NCI-H345 (cell line): ENCODE measurements around the gene IPCEF1.
"Not testable (repeated sequence)": the region's sequence is repeated elsewhere in the genome, so short reads cannot be mapped to it uniquely, and the experiment has no call there.

ENCODE experiments used
- DNase-seq: peaks from one replicate; lab custom pipeline; 2025; lab: John Stamatoyannopoulos, UW

IPCEF1 gene

DNA sequence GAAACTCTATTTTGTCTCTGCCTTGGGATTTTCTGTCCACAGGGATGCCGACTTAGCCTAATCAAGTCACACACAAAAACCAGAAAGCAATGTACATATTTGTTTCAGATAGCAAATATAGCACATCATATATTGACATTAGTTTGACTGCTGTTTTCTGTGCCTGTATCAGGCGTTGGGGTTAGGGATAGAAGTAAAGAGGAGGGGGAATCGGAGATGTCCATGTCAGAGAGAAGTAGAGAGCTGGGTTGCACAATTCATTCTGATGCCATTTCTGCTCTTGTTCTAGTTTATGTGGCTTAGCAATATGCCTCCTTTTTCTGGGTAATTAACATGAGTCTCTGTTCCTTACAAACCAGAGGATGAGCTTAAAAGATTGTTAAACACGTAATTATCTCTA is 14.7 kb upstream of the IPCEF1 start:
- DNase-seq: no peak

DNA sequence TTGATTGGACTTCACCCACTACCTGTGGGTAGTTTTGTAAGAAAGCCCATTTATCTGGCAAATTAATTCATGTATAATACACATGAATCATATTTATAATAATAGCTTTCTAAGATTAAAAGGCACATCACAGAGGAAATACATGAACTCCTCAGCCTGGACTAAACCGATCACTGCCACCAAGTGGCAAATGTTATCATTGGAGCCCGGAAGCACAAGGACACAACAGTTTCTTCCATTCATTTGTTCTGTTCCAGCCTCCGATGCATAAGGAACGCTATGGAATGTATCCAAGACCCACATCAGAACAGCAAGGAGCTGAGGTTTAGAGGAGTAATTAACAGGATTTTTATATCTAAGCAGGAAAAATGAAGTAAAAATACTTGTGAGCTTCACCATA is 13.9 kb upstream of the IPCEF1 start:
- no peak for DNase-seq

DNA sequence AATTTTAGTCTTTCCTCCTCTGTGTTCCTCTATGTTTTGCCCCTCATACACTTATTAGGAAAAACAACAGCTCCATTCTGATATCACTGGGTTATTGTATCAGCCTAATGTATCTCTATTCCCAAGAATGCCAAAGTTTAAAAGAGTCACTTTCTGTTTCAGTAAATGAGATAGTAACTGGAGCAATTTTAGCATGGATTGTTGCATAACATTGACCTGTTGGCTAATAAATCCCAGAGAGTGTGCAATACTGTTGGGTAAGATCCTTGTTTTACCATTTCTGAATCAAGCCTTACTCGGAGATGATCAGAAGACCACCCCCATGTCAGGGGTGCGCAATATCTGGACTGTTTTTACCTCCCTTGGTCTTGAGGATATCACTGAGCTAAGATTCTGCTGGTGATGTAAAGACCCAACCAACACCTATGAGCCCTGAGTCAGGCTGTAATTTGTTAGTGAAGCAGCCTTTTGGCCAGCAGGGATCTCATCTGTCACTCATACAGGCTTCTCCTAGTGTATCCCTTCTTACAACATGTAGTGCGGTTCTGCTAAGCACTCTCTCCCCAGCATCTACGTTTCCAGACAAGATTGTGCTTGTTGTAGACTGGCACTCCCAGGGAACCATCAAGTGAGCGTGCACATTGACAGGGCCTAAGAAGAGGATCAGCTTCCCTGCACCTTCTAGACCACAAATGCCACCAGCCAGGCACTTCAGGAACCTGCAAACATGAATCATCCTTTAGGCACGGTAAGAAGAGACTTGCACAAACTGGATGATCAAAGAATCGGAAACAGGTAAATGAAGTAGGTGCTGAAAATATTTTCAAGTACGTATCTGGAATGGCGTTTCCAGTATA is 11.5 kb upstream of the IPCEF1 start:
- DNase-seq: no peak

DNA sequence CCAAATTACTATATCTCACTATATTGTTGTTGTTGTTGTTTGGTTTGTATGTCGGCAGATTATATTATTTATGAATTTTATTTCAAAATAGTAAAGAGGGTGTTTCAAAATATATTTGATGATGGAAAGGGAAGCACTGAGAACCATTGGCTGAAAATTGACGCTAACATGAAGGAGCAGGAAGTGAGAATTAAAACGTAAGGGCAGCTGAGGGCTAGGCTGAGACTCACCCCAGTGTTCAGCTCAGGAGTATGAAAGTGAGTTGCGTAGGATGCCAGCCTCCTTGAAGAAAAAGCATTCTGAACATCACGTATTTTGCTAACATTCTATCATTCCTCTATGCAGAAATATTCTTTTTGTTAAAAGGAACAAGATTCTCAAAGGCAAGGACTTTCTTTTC is 10.7 kb upstream of the IPCEF1 start:
- DNase-seq: no peak

DNA sequence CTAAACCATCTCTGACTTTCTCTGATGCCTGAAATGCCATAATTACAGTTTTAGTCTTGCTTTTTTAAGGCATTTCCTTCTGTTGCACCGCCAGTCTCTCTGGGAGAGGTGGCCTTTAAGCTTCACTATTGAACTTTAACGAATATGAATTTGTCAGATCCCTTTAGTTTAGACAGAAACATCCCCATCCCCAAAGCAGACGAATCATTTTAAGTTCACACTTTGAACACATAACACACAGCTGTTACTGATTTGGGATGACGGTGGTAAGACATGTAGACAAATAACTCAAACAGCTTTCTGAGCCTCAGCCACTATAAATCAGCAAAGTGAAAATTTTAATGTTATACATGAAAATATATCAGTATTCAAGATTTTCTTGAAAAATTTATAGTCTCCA is 7.2 kb upstream of the IPCEF1 start:
- DNase-seq: no peak

DNA sequence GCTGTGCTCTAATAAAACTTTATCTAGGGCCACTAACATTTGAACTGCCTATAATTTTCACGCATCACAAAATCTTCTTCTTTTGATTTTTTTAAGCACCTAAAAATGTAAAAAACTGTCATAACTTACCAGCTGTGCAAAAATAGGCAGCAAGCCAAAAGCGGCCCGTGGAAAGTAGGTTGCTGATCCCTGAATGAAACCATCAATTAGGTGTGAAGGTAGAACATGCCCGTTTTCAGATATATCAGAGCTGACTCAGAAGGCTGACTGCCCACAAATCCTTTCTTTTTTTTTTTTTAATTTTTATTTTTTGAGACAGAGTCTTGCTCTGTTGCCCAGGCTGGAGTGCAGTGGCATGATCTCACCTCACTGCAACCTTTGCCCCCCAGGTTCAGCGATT is 4.9 kb upstream of the IPCEF1 start:
- DNase-seq: no peak

DNA sequence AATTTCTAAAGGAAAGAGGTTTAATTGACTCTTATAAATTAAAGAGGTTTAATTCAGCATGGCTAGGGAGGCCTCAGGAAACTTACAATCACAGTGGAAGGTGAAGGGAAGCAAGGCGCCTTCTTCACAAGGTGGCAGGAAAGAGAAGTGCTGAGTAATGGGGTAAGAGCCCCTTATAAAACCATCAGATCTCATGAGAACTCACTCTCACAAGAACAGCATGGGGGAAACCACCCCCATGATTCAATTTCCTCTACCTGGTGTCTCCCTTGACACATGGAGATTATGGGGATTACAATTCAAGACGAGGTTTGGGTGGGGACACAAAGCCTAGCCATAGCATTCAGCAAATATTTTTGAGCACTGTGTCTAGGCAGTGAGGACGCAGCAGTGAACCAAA is 3.9 kb upstream of the IPCEF1 start:
- DNase-seq: no peak

DNA sequence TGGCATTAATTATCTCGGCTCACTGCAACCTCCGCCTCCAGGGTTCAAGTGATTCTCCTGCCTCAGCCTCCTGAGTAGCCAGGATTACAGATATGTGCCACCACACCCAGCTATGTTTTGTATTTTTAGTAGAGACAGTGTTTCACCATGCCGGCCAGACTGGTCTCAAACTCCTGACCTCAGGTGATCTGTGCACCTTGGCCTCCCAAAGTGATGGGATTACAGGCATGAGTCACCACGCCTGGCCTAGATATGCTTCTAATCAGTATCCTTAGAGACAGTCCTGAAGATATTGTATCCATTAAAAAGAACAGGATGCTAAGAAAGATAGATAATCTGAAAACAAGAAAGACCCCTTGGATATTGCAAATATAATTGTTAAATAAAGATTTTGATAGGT is 3.1 kb upstream of the IPCEF1 start:
- DNase-seq: no peak

DNA sequence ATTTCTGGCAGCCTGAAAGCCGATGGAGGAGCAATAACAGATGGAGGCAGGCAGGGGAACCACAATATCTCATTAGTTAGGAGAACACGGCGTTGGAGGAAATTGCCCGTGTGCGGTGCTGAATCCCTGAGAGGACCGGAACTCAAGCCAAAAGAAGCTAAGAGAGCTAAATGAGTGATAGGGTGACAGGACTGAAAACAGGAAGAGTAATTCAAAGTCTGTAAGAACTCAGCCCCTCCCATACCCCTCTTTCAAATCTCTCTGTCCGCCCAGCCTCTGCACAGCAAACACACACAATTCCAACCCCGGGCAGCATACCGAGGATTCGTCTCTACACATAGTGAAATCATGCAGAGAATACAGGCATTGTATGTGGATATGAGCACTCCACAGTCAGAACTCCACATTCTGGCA is 2.6 kb upstream of the IPCEF1 start:
- no peak for DNase-seq

DNA sequence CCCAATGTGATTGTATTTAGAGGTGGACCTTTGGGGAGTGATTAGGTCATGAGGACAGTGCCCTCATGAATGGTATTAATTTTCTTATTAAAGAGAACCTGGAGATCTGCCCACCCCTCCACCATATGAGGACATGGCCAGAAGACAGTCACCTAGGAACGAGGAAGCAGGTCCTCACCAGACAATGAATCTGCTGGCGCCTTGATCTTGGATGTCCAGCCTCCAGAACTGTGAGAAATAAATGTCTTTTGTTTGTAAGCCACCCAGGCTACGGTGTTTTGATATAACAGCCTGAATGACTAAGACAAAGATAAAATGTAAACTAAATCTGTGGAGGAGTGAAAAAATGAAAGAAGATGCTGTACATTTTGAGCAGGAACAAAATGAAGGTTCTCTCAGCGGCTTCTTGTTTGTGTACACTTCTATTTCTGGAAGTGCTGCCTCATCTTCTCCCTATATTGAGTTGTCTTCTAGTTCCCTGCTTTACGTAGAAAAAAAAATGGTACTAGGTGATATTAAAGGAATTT is 1.5 kb upstream of the IPCEF1 start:
- DNase-seq: no peak

DNA sequence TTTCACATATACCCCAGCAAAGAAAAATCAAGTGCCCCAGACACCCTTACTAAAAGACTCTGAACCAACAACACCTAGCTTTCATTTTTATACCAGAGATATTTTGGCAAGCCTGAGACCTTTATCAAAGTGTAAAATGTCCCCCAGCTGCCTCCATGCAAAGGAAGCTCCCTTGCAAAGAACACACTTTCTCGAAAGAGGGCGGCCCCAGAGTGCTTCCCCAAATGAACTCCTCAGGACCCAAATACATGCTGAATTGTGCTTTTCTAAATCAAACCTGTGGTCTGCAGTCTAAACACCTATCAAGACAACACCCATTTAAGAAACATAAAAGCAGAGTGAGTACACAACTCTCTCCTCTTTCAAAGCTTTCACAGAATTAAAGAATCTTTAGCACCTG is 490 bp downstream of the IPCEF1 start:
- no peak for DNase-seq

DNA sequence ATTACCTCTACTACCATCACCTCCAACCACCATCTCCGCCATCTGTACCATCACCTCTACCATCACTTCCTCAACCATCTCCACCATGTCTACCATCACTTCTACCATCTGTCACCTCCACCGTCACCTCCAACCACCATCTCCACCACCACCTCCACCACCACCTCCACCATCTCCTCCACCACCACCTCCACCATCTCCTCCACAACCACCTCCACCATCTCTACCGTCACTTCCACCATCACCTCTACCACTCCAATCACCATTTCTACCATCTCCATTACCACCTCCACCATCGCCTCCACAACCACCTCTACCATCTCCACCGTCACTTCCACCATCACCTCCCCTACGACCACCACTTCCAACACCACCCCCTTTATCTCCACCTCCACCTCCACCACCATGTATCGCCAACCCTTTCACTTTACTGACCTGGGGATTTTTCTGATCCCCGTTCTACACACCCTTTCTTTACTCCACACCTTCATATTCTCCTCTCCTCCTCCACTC is 2.3 kb downstream of the IPCEF1 start:
- no peak for DNase-seq

DNA sequence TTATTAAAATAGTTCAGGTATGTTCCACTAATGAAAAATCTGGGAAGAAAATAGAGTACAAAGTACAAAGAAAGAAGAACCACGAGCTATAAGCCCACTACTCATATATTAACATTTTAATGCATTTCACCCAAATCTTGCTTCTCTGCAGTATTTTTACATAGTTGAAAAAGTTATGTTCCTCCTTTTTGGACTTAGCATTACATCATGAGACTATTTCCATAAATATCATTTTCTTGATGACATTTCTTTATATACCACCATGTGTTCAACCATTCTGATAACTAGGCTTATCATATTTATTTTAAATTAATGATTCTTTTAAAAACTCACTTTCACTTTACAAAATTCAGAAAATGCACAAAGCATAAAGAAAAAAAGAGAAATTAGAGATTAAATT is 3.0 kb downstream of the IPCEF1 start:
- DNase-seq: no peak

DNA sequence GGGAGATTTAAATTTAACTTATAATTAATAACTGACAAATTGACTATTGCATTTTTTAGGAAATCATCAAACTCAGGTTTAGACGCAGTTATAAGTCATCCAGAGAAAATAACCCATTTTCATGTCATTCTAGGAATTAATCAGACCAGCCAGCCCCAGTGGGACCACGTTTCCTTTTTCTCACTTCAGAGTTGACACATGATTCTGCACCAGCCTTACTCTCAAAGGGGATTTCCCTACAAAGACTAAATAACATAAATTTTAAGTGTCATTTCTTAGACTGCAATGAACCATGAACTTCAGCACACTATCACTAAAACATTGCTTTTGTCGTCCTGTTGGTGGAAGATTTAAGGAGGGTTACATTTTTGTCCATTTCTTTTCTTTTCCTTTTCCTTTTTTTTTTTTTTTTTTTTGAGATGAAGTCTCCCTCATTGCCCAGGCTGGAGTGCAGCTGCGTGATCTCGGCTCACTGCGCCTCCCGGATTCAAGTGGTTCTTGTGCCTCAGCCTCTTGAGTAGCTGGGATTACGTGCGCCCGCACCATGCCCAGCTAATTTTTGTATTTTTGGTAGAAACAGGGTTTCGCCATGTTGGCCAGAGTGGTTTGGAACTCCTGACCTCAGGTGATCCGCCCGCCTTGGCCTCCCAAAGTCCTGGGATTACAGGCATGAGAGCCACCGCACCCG is 3.6 kb downstream of the IPCEF1 start:
- no peak for DNase-seq

DNA sequence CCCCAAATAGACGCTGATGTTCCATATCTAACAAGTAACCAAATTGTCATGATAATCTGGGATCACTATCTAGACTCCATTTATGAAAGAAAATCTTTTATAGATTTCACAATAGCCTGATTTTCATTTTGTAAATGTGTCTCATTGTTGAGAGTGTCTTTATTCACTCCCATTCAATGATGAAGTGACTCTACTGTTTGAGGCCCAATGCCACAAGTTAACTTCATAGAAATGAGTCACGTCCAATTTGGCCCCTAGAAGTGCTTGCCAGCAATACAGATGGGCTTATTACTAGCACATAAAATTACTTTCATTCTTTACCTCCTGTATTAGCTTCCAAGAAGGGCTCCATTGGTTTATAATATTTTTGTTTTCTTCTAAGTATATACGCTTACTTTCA is 6.3 kb downstream of the IPCEF1 start:
- DNase-seq: no peak

DNA sequence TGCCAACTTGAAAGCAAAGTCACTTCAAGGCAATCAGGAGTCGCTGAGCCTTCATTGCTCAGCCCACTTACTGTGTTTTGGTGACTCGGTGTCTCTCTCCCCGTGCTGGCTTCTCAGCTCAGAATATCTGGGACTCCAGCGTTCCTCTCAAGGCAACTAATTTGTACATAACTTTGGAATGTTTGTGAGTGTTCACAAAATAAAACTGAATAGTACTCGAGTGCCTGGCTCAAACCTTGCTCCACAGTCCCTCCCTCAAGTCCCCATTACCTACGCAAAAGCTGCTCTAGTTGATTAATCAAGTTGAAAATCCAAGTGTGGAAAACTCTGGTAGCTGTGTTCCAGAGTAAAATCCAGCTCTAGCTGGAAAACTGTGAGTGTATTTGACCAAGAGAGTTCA is 8.6 kb downstream of the IPCEF1 start:
- DNase-seq: no peak

DNA sequence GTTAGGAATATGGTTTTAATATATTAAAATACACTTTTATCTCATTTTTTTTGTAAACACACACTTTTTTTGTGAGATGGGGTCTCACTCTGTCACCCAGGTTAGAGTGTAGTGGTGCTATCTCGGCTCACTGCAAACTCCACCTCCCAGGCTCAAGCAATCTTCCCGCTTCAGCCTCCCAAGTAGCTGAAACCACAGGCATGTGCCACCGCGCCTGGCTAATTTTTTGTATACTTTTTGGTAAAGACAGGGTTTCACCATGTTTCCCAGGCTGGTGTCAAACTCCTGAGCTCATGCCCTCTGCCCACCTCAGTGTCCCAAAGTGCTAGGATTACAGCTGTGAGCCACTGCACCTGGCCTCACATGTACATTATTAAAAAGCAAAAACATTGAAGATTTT is 10.8 kb downstream of the IPCEF1 start:
- no peak for DNase-seq

DNA sequence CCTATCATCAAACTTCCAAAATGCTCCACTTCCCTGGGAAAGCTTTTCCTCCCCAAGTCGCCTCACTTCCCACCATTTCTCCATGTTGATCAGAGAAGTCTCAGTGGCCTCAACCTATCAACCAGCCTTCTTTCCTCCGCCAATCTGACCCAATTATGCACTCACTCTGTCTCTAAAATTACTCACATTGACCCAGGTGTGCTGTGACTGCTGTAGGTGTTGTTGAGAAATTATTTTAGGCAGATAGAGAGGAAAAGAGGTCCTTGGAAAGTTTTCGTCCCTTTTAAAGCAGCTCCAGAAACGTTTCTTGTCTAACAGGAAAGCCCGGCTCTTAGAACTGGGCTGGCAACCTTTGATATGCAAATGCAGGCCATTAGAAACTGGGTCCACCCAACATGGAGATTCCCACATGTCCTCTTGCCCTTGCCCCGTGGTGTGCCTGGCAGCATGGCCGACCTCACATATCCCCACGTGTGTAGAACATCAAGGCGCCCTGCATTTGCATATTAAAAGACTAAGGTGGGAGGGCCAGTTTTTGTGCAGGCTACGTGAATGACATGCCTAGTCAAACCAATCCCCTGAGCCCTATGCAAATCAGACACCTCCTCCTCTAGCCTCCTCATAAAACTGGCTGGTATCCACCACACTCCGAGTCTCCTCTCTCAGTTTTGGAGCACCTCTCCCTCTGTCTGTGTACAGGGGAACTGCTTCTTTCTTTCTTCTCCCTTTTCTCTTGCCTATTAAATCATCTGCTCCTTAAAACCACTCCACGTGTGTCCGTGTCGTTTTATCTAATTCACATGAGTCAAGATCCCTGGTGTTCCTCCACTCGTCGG is 12.9 kb downstream of the IPCEF1 start:
- no peak for DNase-seq

DNA sequence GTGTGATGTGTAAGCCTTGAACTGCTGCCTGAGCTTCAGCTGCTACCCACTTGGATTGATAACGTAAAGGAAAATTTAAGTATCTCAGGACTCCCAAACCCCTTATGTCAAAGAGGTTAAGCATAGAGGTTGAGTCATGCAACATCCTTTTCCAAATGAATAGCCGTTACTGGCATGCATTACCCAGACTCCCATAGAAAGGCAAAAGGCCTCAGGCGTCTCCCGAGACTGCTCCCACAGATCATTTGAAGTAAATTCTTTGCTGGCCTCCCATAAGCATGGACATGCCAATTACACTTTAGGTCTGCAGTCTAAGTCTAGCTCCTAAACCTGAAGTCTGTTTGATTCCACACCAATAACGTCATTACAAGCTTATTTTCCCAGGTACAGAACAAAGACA is 14.7 kb downstream of the IPCEF1 start:
- DNase-seq: no peak

DNA sequence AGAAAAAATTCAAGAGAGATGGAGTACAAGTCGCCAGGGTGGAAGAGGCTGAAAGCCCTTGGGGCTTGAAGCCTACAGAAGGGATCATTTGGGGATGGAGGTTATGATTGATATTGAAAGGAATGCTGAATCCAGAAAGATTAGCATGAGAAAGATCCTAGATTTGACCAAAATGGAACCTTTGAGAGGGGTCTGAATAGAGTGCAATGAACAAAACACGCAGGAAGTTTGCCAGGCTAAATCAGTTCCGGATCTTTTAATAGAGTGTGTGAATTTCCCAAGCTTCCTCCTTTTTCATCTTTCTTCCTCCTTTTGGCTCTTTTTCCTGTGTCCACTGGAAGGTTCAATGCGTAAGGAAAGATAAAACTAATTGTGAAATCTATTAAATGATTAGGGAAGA is 15.3 kb downstream of the IPCEF1 start:
- DNase-seq: no peak

DNA sequence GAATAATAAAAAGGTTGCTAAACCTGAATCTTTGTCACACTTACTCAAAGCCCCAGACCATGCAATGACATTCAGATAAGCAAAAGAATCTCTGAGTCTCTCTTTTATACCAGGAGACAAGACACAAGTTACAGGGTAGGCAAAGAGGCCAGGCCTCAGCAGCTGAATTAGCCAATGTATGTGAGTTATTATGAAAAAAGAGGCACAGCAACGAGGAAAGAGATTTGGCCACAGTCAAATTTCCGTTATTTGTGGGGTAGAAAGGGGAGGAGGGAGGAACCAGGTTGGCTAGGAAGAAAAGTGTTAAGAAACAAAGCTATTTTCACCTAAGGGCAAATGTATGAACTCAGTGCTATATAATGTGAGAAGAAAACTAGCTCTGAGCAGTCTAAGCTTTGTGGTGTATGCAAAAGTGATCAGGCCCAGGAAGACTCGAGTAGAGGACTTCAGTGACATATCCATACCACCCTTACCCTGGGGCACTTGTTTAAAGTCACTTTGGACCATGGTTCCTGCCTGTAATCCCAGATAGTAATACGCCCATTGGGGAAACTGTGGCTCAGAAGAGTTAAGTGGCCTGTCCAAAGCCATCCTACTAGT is 19.1 kb downstream of the IPCEF1 start:
- no peak for DNase-seq

DNA sequence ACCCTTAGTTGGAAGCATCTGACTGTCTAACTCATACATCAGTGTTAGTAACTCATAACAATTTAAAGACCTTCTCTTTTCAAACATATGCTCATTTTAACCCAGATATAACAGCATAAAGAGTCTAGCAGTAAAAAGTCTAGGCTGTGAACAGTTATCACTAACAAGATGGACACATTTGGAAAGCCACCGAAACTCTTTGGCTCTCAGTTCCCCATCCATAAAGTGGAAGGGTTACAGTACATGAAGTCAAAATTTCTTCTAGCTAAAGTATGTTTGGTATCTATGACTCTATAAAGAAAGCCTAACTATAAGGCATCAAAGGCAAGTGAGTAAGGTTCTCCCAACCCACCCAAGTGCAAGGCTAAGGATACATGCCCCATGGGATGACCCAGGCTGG is 22.5 kb downstream of the IPCEF1 start:
- not testable (repeated sequence) for DNase-seq
